Omental fat pad (tissue), 4 donors: Measurements from ENCODE around the gene PRDM5. TPM values are rescaled to one million over a fixed set of nuclear protein-coding genes. Genes with fewer than 3 reads are reported as not detected.
"Not testable (repeated sequence)": the region's sequence is repeated elsewhere in the genome, so short reads cannot be mapped to it uniquely, and the experiment has no call there.

Source experiments
- ATAC-seq: fragments of 150-250 bp; one replicate; pipeline ENCODE4 v1.9.1; 2016; ENCODE audit warnings: mild to moderate bottlenecking, moderate library complexity; ENCODE audit not compliant: low FRiP score
- DNase-seq: peaks from one replicate; pipeline ENCODE4 v3.0.0-alpha.2; 2019; ENCODE audit warnings: low spot score
- small RNA-seq: library from RNA; depleted of rRNA; stranded (forward); fragments of <200 nt; gene quantifications from one replicate; pipeline ENCODE3, GENCODE V24; 2016
- total RNA-seq, 4 donors: library from RNA; depleted of rRNA; stranded (reverse); fragments of >200 nt; gene quantifications; one replicate each; pipeline ENCODE4 v1.1.0, GENCODE V29; 2016
- TF ChIP-seq, protein P1 (sequence below), 3 donors: fragments of 450-650 bp; IDR thresholded peaks; one replicate each; pipeline ENCODE4 v1.5.1; 2016 to 2017; ENCODE audit warnings: antibody characterized with exemption in 3 of 3, mild to moderate bottlenecking in 3 of 3, moderate library complexity in 2 of 3

PRDM5 gene
- total RNA-seq, 4 donors from 2014 or later = 6.0 to 18.8 (median 12.0) TPM

DNA sequence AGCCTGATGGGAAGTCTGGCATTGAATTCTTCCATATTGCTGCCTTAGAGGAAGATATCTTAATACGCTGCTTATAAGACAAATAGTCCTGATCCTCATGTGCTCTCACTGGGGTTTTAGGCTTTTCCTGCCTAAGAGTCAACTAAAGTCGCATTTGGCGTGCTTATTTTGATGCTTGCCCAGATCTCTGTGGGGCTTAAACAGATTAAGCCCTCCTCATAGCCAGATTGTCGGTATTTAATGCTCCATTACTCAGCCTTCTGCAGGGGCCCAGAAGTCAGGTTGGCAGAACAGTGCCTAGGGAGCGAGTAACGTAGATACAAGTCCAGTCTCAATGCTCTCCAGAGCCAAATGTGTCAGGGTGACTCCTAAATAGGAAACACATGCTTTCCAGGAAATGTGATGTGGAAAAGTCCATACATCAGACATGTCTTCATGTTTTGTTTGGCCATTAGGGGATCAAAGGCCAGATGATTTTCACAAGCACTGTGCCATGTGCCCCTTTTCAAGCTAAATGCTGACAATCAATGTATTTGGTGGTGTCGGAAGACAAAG is 262.8 kb downstream of the PRDM5 start:
- ATAC-seq (no peak), DNase-seq (no peak)
- TF ChIP-seq, protein P1, sequence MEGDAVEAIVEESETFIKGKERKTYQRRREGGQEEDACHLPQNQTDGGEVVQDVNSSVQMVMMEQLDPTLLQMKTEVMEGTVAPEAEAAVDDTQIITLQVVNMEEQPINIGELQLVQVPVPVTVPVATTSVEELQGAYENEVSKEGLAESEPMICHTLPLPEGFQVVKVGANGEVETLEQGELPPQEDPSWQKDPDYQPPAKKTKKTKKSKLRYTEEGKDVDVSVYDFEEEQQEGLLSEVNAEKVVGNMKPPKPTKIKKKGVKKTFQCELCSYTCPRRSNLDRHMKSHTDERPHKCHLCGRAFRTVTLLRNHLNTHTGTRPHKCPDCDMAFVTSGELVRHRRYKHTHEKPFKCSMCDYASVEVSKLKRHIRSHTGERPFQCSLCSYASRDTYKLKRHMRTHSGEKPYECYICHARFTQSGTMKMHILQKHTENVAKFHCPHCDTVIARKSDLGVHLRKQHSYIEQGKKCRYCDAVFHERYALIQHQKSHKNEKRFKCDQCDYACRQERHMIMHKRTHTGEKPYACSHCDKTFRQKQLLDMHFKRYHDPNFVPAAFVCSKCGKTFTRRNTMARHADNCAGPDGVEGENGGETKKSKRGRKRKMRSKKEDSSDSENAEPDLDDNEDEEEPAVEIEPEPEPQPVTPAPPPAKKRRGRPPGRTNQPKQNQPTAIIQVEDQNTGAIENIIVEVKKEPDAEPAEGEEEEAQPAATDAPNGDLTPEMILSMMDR (IDR thresholded peaks at IDR 0.05) = no peak

DNA sequence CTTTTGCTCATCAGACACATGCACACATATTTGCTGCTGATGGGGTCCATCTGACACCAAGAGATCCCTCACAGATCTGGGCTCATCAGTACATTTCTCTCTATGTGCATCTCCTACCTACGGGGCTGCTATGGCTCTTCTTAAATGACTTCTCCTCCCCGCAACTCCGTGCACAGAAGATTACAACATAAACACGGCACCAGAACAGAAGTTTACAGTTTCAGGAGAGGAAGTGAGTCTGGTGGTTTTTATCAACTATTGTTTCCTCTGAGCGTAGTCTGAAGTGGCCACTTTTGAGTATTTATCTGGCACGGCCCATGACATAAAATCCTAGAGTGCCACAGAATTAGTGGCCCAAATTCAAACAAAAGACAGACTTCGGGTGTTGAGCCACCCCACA is 263.8 kb downstream of the PRDM5 start:
- TF ChIP-seq, protein P1 (IDR thresholded peaks at IDR 0.05) = no peak
- ATAC-seq = no peak
- DNase-seq = no peak

DNA sequence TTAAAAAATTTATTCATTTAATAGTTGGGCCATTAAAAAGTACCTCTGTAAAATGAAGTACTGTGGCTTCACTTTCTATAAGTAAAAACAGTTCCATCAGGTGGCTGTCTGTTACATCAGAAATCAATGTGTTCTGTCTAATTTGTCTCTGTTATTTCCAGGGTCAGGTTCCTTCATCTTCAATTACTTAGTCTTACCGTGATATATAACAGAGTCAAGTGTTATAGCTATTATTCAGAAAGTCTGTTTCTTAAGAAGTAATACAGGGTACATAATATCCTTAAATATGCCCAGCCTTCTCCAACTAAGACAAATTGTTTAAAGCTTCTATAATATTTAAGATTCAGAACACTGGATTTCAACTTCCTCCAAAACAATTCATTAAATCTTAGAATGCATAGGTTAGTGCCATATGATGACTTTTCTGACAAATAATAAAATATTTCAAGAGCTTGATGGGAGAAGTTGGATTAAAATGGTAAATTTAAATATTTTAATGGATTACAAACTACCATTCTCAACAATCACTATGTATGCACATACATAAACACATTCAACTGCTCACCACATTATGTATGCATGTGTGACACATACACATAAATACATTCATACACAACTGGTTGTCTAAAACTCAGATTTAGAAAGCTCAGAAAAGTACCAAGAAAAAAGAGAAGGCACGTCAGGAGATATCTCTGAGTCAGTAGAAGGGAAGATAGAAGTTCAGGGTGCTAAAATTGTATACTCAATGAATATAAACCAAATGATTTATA is 268.5 kb downstream of the PRDM5 start:
- TF ChIP-seq, protein P1 (IDR thresholded peaks at IDR 0.05) = no peak
- DNase-seq = no peak
- ATAC-seq = no peak

DNA sequence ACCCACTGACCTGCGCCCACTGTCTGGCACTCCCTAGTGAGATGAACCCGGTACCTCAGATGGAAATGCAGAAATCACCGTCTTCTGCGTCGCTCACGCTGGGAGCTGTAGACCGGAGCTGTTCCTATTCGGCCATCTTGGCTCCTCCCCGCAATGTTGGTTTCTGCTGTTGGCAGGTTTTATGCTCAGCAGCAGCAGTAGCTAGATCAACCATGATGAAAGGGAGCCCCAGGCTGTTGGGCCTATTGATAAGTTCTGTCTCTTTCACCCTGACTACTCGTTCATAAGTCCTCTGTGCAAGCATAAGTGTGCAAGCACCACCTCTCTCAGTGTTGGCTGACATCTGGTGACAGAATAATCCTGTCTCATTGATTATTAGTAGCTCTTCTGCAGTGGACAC is 274.2 kb downstream of the PRDM5 start:
- not testable (repeated sequence) for DNase-seq, ATAC-seq

Small RNAs within 50 kb of the gene (small RNA-seq; reads per million reads assigned to genes)
- not detected for gene RNU6-550P

Other genes starting within 250 kb of the PRDM5 start
- gene NDNF, start 149.8 kb upstream of the PRDM5 start, total RNA-seq = 1 to 10 TPM in 3 of 4 donors, under 1 TPM in 1; 0.84 to 9.3 (median 1.5) TPM
- 1 to 10 TPM in 2 of 4 donors, not detected in 2; 1.3 to 1.7 TPM for gene TNIP3, start 241.6 kb upstream of the PRDM5 start, total RNA-seq